ENCODE measurements around the gene CACNA2D3.

Gene CACNA2D3

GRCh38 chr3:54127499-54128056 is 5.2 kb downstream of the CACNA2D3 start:
- DNase-seq (ENCODE audit: low read depth): no peak

GRCh38 chr3:54131026-54131605 is 8.8 kb downstream of the CACNA2D3 start:
- DNase-seq (ENCODE audit: low read depth): no peak

GRCh38 chr3:54131890-54132289 is 9.5 kb downstream of the CACNA2D3 start:
- no peak for DNase-seq (ENCODE audit: low read depth)

- DNase-seq (ENCODE audit: low read depth): no peak
Observed at GRCh38 chr3:54132685-54133084, 10.3 kb downstream of the CACNA2D3 start.

GRCh38 chr3:54133196-54133595 is 10.8 kb downstream of the CACNA2D3 start:
- no peak for DNase-seq (ENCODE audit: low read depth)

- DNase-seq (ENCODE audit: low read depth): no peak
Observed at GRCh38 chr3:54134155-54134554, 11.8 kb downstream of the CACNA2D3 start.

- DNase-seq (ENCODE audit: low read depth): no peak
Observed at GRCh38 chr3:54134713-54135112, 12.4 kb downstream of the CACNA2D3 start.

GRCh38 chr3:54137311-54137710 is 15.0 kb downstream of the CACNA2D3 start:
- DNase-seq (ENCODE audit: low read depth): no peak

- no peak for DNase-seq (ENCODE audit: low read depth)
Observed at GRCh38 chr3:54138937-54139547, 16.7 kb downstream of the CACNA2D3 start.

GRCh38 chr3:54139630-54140029 is 17.3 kb downstream of the CACNA2D3 start:
- DNase-seq (ENCODE audit: low read depth): no peak

- no peak for DNase-seq (ENCODE audit: low read depth)
Observed at GRCh38 chr3:54144284-54144683, 21.9 kb downstream of the CACNA2D3 start.

GRCh38 chr3:54146506-54147239 is 24.3 kb downstream of the CACNA2D3 start:
- DNase-seq (ENCODE audit: low read depth): no peak

GRCh38 chr3:54150864-54151467 is 28.6 kb downstream of the CACNA2D3 start:
- no peak for DNase-seq (ENCODE audit: low read depth)

- no peak for DNase-seq (ENCODE audit: low read depth)
Observed at GRCh38 chr3:54153477-54153876, 31.1 kb downstream of the CACNA2D3 start.

- no peak for DNase-seq (ENCODE audit: low read depth)
Observed at GRCh38 chr3:54157860-54158259, 35.5 kb downstream of the CACNA2D3 start.

GRCh38 chr3:54159917-54160316 is 37.6 kb downstream of the CACNA2D3 start:
- DNase-seq (ENCODE audit: low read depth): no peak

GRCh38 chr3:54163441-54163840 is 41.1 kb downstream of the CACNA2D3 start:
- no peak for DNase-seq (ENCODE audit: low read depth)

- DNase-seq (ENCODE audit: low read depth): no peak
Observed at GRCh38 chr3:54164192-54164975, 42.0 kb downstream of the CACNA2D3 start.

GRCh38 chr3:54165865-54166264 is 43.5 kb downstream of the CACNA2D3 start:
- DNase-seq (ENCODE audit: low read depth): no peak

GRCh38 chr3:54167999-54168398 is 45.6 kb downstream of the CACNA2D3 start:
- DNase-seq (ENCODE audit: low read depth): no peak

- no peak for DNase-seq (ENCODE audit: low read depth)
Observed at GRCh38 chr3:54168451-54168850, 46.1 kb downstream of the CACNA2D3 start.

GRCh38 chr3:54169524-54169923 is 47.2 kb downstream of the CACNA2D3 start:
- no peak for DNase-seq (ENCODE audit: low read depth)
